Mucosa of gallbladder (tissue), 1 donor: ENCODE results near the gene WDFY1. TPM values are rescaled to one million over a fixed set of nuclear protein-coding genes. Genes with fewer than 3 reads are reported as not detected.
"Not testable (repeated sequence)": the region's sequence is repeated elsewhere in the genome, so short reads cannot be mapped to it uniquely, and the experiment has no call there.

Experiments
- DNase-seq: peaks from one replicate; pipeline ENCODE4 v3.0.0-alpha.2; 2020; ENCODE audit warnings: low spot score
- total RNA-seq: library from RNA; stranded (reverse); gene quantifications from one replicate; pipeline ENCODE4 v1.2.1, GENCODE V29; 2021
- donor health status: DM: no; HTN: no; CAD: no.

WDFY1 gene
- total RNA-seq, 1 donor from 2014 or later, result 51.9 TPM

GRCh38 chr2:223957092-223957851 is 12.1 kb upstream of the WDFY1 start, which contains the start of gene MRPL44:
Gene MRPL44, plus strand, starts transcription at chr2:223957463. Its CDS starts 10 bp downstream, at chr2:223957473.
- DNase-seq, result peak; percentile 97

GRCh38 chr2:223956300-223956699 is 11.2 kb upstream of the WDFY1 start:
- no peak for DNase-seq

DNA sequence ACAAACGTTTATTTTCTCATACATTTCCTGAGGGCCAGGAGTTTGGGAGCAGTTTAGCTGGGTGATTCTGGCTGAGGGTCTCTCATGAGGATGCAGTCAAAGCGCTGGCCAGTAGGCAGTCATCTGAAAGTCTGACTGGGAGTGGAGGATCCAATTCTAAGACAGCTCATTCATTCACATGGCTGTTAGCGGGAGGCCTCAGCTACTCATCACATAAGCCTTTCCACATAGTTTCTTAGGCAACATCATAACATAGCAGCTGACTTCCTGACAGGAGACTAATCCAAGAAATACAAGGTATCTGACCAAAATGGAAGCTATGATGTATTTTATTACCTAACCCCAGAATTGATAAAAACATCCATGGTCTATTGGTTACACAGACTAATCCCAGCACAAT is 9.3 kb upstream of the WDFY1 start:
- DNase-seq, result no peak

- DNase-seq, result no peak
These were observed 7.3 kb upstream of the WDFY1 start for GRCh38 chr2:223952280-223952968.

DNA sequence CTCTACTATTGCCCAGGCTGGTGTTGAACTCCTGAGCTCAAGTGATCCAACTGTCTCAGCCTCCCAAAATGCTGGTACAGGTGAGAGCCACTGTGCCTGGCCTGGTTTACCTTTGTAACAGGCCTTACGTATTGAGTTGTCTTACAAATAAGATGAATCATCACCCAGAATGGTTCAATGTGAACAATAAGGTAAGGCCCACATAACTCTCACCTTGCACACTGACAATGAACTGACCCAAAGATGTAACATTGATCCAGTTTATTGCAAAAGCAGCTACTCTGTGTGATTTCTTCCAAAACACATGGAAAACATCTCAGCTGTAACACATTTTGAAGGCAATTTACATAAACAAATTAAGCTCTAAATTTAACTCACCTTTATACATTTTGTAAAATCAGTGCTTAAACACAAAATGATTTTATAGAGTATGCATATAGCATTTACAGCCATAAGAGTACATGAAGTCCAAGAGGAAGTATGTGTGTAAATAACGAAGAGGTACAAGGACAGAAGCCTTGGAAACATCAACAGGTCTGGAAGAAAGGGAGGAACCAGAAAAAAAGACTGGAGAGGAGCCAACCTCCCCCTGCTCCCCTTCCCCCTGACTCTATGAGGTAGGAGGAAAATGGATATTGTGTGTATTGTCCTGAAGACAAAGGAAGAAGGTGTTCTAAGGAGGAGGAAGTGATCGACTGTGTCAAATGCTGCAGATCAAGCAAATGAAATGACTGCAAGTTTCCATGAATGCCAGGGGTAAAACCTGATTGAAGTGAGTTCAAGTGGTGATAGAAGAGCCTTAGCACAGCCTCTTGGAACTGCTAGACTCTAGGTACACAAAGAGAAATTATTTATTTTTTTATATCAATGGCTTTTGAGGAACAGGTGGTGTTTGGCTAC is 5.6 kb upstream of the WDFY1 start:
- no peak for DNase-seq

DNA sequence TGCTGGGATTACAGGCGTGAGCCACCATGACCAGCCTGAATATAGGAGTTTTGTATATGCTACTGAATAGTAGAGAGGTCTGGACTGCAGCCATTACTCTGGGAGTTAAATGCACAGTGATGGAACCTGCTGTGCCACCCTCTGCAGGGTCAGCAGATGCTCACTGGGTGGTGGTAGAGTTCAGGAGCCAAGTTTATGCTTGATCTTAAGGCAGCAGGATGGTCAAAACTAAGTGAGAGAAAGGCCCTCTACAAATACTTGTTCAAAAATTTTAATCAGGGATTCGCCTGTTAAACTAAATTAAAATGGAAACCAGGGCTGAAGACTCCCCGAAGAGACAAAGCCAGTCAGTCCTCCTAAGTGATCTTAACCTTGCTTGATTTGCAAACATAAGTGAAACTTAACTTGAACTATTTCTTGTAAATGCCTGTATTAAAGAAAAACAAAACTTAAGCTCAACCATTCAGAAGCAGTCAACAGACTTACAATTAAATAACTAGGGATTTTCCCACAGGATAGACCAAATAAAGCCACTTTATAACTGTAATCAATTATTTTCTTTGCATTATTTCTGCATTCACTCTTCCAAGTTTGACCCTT is 4.2 kb upstream of the WDFY1 start:
- no peak for DNase-seq

- no peak for DNase-seq
These were observed 2.6 kb upstream of the WDFY1 start for GRCh38 chr2:223947711-223948205.

DNA sequence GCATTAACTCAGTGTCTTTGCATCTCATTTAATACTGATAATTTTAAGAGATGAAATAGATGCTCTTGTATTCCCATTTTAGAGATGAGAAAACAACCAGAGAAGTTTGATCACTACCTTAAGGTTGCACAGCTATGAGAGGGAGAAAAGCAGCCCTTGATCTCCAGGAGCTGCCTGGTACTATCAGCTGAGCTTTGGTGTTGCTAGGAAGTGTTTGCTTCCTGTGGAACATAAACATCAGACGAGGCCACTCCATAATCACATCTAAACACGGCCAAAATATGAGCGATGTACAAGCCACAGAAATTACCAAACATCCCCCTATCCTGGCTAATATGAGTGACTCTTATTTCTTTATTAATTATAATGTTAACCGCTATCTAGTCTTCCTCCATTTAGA is 620 bp upstream of the WDFY1 start:
- no peak for DNase-seq

- DNase-seq, result no peak
These were observed 901 bp downstream of the WDFY1 start for GRCh38 chr2:223944166-223944702.

- DNase-seq, result no peak
These were observed 1.6 kb downstream of the WDFY1 start for GRCh38 chr2:223943561-223944008.

DNA sequence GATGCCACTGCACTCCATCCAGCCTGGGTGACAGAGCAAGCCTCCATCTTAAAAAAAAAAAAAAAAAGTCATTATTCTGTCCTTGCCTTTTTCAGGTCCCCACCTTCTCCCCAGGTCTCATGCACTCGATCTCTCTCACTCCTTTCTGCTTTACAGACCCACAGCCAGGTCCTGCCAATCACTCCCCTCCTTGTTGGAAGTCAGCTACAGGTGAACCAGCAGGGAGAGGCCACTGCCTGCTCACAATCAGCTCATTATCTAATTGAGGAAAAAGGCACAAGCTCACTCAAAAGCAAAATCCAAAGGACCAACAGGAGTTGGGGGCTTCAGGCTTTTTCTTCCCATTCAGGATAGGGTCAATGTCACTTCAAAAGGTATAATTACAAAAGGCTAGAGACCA is 2.0 kb downstream of the WDFY1 start:
- DNase-seq, result no peak

DNA sequence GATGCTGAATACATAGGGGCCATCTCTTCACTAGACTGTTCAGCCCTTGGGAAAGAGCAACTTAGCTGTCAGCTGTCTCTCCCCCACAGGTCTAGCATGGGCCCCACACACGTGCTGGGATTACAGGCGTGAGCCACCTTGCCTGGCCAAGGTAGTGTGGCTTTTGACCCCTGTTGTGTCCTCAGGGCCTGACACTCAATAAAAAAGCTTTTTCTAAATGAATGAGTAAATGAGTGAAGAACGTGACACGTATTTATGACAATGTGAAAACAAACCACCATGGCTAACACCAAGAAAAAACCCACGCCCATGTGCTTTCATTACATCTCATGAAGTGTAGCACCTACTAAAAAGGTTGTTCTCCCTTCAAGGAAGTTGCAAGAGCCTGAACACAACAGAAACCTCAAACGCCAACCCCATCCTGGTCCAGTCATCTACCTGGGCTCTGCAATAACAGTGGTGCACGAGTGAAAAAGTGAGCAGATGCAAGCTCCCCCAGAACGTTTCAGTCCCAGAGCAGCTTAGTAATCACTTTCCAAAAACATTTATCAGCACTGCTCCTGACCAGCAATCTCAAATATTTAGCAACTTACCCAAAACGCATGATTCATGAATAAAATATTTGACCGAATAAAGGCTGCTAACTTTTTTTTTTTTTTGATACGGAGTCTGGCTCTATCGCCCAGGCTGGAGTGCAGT is 3.4 kb downstream of the WDFY1 start:
- DNase-seq, result no peak

DNA sequence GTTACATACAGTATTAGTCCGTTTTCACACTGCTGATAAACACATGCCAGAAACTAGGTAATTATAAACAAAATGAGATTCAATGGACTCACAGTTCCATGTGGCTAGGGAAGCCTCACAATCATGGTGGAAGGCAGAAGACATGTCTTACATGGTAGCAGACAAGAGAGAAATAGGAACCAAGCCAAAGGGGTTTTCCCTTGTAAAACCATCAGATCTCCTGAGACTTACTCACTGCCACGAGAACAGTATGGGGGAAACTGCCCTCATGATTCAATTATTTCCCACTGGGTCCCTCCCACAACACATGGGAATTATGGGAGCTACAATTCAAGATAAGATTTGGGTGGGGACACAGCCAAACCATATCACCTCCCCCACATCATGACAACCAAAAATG is 5.7 kb downstream of the WDFY1 start:
- DNase-seq, result not testable (repeated sequence)

GRCh38 chr2:223937535-223937934 is 7.6 kb downstream of the WDFY1 start:
- DNase-seq, result no peak

- no peak for DNase-seq
These were observed 8.2 kb downstream of the WDFY1 start for GRCh38 chr2:223936862-223937326.

DNA sequence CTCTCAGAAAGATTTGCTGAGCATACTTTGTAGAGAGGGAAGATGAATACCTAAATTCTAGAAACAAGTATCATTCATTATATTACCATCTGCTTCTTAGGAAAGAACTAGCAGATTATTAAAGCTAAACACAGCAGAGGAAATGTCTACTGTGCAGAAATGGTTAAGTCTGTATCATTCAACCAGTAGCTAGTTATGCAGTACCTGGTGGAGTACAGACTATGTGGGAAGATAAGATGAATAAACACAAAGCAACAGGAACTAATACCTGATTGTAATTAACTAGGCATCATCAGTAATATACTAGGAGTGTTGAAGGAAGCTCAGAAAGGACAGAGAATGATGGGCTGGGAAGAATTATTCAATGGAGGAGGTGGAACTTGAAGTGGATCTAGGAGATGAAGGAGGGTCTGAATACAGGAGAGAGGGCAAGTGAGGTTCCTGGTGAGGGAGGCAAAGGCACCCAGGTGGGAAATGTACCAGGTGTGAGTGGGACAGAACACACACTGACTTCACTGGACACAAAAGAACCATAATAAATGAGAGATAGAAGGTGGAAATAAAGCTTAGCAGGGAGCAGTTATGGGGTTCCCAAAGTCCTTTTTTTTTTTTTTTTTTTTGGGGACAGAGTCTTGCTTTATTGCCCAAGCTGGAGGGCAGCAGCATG is 9.5 kb downstream of the WDFY1 start:
- DNase-seq, result no peak

GRCh38 chr2:223934870-223935269 is 10.3 kb downstream of the WDFY1 start:
- DNase-seq, result no peak

DNA sequence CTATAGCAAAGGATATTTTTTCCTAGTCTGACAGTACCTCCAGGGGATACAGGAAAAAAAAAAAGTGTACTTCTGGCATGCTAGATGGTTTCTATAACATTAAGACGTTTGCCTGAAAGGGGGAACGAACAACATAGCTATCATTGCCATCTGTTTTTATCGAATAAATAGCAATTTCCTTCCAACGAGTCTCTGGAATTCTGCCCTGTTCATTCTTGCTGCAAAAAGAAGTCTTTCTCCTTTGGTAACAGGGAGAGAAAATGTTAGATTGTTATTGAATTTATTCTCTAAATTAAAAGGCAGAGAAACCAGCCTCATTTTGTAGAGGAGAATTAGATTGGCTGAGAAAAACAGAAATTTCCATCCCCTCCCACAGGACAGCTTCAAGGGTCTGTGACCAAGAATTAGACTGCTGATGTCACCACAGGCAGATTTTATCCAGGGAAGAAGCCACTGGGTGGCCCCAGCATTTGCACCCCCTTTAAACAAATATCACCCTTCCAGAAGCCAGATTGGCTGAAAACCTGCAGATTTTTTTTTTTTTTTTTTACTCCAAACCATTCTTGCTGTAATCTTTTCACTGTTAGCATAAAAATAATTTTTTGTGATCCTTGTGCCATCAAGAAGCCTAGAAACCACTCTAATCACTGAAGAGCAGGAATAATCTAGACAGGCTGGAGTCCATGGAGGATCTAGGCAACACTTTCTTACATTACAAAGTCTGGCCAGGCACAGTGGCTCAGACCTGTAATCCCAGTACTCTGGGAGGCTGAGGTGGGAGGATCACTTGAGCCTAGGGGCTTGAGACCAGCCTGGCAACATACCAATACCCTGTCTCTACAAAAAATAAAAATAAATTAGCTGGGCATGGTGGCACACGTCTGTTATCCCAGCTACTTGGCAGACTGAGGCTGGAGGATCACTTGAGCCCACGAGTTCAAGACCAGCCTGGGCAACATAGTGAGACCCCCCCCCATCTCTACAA is 12.0 kb downstream of the WDFY1 start:
- DNase-seq, result no peak
